Right cardiac atrium (tissue), 5 donors: ENCODE data around the gene RNH1. TPM values are rescaled to one million over a fixed set of nuclear protein-coding genes. Genes with fewer than 3 reads are reported as not detected.
A peak's percentile ranks its signal among the peaks of the same experiment; 100 is the strongest.
"Not testable (repeated sequence)": the region's sequence is repeated elsewhere in the genome, so short reads cannot be mapped to it uniquely, and the experiment has no call there.

Experiments used
- ATAC-seq, 2 donors: fragments of 200-7000 bp; cut with Tn5 transposase; one replicate each; pipeline versions ENCODE4 v1.8.0 to v1.9.1; 2020; ENCODE audit warnings: moderate library complexity in 2 of 2, mild to moderate bottlenecking in 1 of 2
- DNase-seq, 3 donors: peaks; one replicate each; pipeline ENCODE4 v3.0.0-alpha.2; 2020
- H3K27ac ChIP-seq: one replicate; pipeline ENCODE4 v1.5.1; 2013; ENCODE audit warnings: mild to moderate bottlenecking, low read length, control low read depth, moderate library complexity
- H3K27me3 ChIP-seq: one replicate; pipeline ENCODE4 v1.6.1; 2013; ENCODE audit not compliant: control insufficient read depth, insufficient read depth
- H3K4me1 ChIP-seq: one replicate; pipeline ENCODE4 v1.6.1; 2013; ENCODE audit warnings: low read length; ENCODE audit not compliant: control insufficient read depth, insufficient read depth
- H3K4me3 ChIP-seq: one replicate; pipeline ENCODE4 v1.5.1; 2013; ENCODE audit warnings: low read length, control low read depth
- H3K9me3 ChIP-seq: one replicate; pipeline ENCODE4 v1.6.1; 2013; ENCODE audit warnings: low read length; ENCODE audit not compliant: control insufficient read depth
- WGBS: extraction: QIAGEN DNeasy Blood & Tissue Kit; methylation state at CpG from one replicate; pipeline ENCODE4 v1.1.7; 2013; 5-methylcytosine and 5-hydroxymethylcytosine counted together
- intact Hi-C, 4 donors: fragments of 100-400 bp; cut with DNase I; formaldehyde crosslinking; loops; one replicate each; pipeline versions ENCODE4 v1.11.0 to v1.14.0; 2022 to 2023
- polyA plus RNA-seq: library from polyadenylated mRNA; stranded (reverse); fragments of 200-250 nt; gene quantifications from one replicate; pipeline ENCODE4 v1.2.3, GENCODE V29; 2013
- total RNA-seq, 4 donors: library from RNA; stranded (reverse); fragmentation: NEBNext Ultra II Directional; extraction: Animal tissue kit (Norgen Biotek cat#: 25700); gene quantifications; one replicate each; pipeline ENCODE4 v1.2.1, GENCODE V29; 2021
- donor health status: healthy with polysubstance abuse.
- donor health status: DM: no; HTN: yes; CAD: no.
- donor health status: DM: no; HTN: no; CAD: no.
- donor health status: DM: no; HTN: yes; CAD: no; lungs with severe emphysema.
- donor health status: DM: yes; HTN: yes; CAD: no.

RNH1 gene
- total and polyA plus RNA-seq, 5 donors, result 162 to 203 (median 193) TPM

GRCh38 chr11:530960-531831 is 24.2 kb upstream of the RNH1 start:
- no peak overlapping the region for H3K27ac ChIP-seq
- no peaks in the 10 kb centered on the region for H3K4me1 ChIP-seq
- no peaks in the 10 kb centered on the region for H3K9me3 ChIP-seq
- DNase-seq, result peak in 1 of 3 donors; percentile 57
- H3K27me3 ChIP-seq, result no peaks in the 10 kb centered on the region
- intact Hi-C loops, result no loop called here
- ATAC-seq, result no peak
- H3K4me3 ChIP-seq, result no peak overlapping the region
- WGBS, result 87% methylated on average over 28 of the region's 28 CpGs

- H3K4me3 ChIP-seq, result no peak overlapping the region
- H3K9me3 ChIP-seq, result no peaks in the 10 kb centered on the region
- no peak overlapping the region for H3K27ac ChIP-seq
- H3K27me3 ChIP-seq, result no peaks in the 10 kb centered on the region
- intact Hi-C loops, result no loop called here
- H3K4me1 ChIP-seq, result no peaks in the 10 kb centered on the region
- WGBS, result 77% methylated on average over 18 of the region's 18 CpGs
- DNase-seq (peak in 1 of 3 donors; percentile 52), ATAC-seq (no peak)
Observed at GRCh38 chr11:529728-530411, 22.8 kb upstream of the RNH1 start.

- no peaks in the 10 kb centered on the region for H3K27me3 ChIP-seq
- DNase-seq, result peak in 1 of 3 donors; percentile 53
- H3K4me3 ChIP-seq, result no peak overlapping the region
- WGBS, result 67% methylated on average over 29 of the region's 29 CpGs
- H3K27ac ChIP-seq, result no peak overlapping the region
- no peaks in the 10 kb centered on the region for H3K4me1 ChIP-seq
- ATAC-seq, result peak in 1 of 2 donors; percentile 10
- no peaks in the 10 kb centered on the region for H3K9me3 ChIP-seq
- intact Hi-C loops, result no loop called here
Observed at GRCh38 chr11:528815-529727, 22.0 kb upstream of the RNH1 start.

- 77% methylated on average over 30 of the region's 30 CpGs for WGBS
- Histone ChIP-seq H3K27ac (no peak overlapping the region), H3K4me3 (no peak overlapping the region), H3K27me3 (no peaks in the 10 kb centered on the region), H3K9me3 (no peaks in the 10 kb centered on the region), H3K4me1 (no peaks in the 10 kb centered on the region)
- no peak for DNase-seq
- no peak for ATAC-seq
- intact Hi-C loops, result no loop called here
Observed at GRCh38 chr11:528166-528814, 21.2 kb upstream of the RNH1 start.

GRCh38 chr11:526192-526591 is 19.1 kb upstream of the RNH1 start:
- ATAC-seq, result no peak
- Histone ChIP-seq H3K9me3 (no peaks in the 10 kb centered on the region), H3K27me3 (no peaks in the 10 kb centered on the region), H3K27ac (no peak overlapping the region), H3K4me3 (no peak overlapping the region), H3K4me1 (no peaks in the 10 kb centered on the region)
- intact Hi-C loops, result no loop called here
- DNase-seq, result no peak
- 82% methylated on average over 17 of the region's 17 CpGs for WGBS

GRCh38 chr11:521177-521688 is 14.2 kb upstream of the RNH1 start:
- H3K4me1 ChIP-seq, result no peaks in the 10 kb centered on the region
- intact Hi-C loops, result no loop called here
- no peak overlapping the region for H3K27ac ChIP-seq
- WGBS, result 88% methylated on average over 10 of the region's 10 CpGs
- no peak overlapping the region for H3K4me3 ChIP-seq
- no peaks in the 10 kb centered on the region for H3K9me3 ChIP-seq
- ATAC-seq, result no peak
- DNase-seq, result no peak
- H3K27me3 ChIP-seq, result no peaks in the 10 kb centered on the region

- intact Hi-C loops, result no loop called here
- Histone ChIP-seq H3K9me3 (no peaks in the 10 kb centered on the region), H3K27me3 (no peaks in the 10 kb centered on the region), H3K4me1 (no peaks in the 10 kb centered on the region), H3K27ac (no peak overlapping the region), H3K4me3 (no peak overlapping the region)
- WGBS, result 93% methylated on average over 39 of the region's 39 CpGs
- peak in 2 of 3 donors; percentile 53 to 62 for DNase-seq
- ATAC-seq, result no peak
Observed at GRCh38 chr11:520428-521176, 13.6 kb upstream of the RNH1 start.

- no peak overlapping the region for H3K27ac ChIP-seq
- H3K27me3 ChIP-seq, result no peaks in the 10 kb centered on the region
- 7% methylated on average over 74 of the region's 74 CpGs for WGBS
- no peaks in the 10 kb centered on the region for H3K4me1 ChIP-seq
- intact Hi-C loops, result no loop called here
- no peaks in the 10 kb centered on the region for H3K9me3 ChIP-seq
- DNase-seq, result peak; percentile 94 to 95 (median 95)
- peak overlapping the region; percentile 11 for H3K4me3 ChIP-seq
- peak; percentile 97 for ATAC-seq
Observed at GRCh38 chr11:518463-519202, 11.6 kb upstream of the RNH1 start.

GRCh38 chr11:516918-517685 is 10.1 kb upstream of the RNH1 start:
- H3K4me3 ChIP-seq, H3K27me3 ChIP-seq, intact Hi-C loops, H3K27ac ChIP-seq, ATAC-seq, H3K9me3 ChIP-seq, H3K4me1 ChIP-seq: not testable (repeated sequence)
- peak in 2 of 3 donors; percentile 60 to 73 for DNase-seq
- 97% methylated on average over 43 of the region's 43 CpGs for WGBS
